Measurements from ENCODE around the gene OGDH.

GRCh38 chr7:44567884-44568283, 38.5 kb upstream of the OGDH start:
- TF ChIP-seq CTCF (IDR thresholded peaks at IDR 0.05) (no peak), POLR2A (IDR thresholded peaks at IDR 0.05) (no peak)
